ENCODE data around the gene ACOT11. TPM values are rescaled to one million over a fixed set of nuclear protein-coding genes. Genes with fewer than 3 reads are reported as not detected.
A peak's percentile ranks its signal among the peaks of the same experiment; 100 is the strongest.

Gene ACOT11
- total and polyA plus RNA-seq, 2 of the 4 experiments (the other 2 are of a cell fraction): 2.5 to 2.7 TPM

DNA sequence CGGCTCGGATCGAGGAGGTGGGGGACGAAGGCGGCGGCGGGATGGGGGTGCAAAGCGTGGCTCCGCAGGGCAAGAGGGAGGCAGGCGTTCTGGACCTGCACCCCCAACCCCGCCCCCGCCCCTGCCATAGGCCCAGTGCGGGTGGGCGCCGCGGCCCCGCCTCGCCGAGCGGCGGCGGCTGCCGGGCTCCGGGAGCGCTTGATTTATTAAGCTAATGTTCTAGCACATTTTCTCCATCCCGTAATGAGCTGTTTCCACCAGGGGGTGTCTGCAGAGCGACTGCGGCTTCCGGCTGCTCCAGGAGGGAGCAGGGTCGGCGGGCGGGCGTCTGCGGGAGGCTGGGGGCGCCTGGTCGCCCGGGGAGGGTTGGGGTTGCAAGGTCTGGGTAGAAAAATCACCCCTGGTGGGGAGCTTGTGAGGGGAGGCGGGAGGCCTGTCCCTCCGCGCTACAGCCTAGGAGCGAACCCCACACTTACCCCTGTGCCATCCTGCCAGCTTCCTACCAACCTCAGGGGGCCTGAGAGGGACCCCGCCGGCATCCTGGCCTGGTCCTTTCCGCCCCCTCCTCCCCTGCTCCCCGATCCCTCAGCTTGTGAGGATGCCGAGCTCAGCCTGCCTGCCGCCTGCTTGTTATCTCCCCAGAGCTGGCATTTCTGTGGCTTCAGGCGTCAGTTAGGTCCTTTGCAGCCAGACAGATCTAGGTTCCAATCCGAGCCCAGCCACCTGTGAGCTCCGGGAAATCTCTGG lies 48.5 kb upstream of the ACOT11 start:
- H4K20me1 ChIP-seq (ENCODE audit: insufficient read depth, low read length): no peaks in the 10 kb centered on the region
- peak overlapping the region; percentile 11; the same call in 1 of the 2 replicates for H3K4me3 ChIP-seq (ENCODE audit: insufficient read depth, low read depth, low read length)
- CTCF ChIA-PET: interaction anchor here (0.5 to 1.6 kb wide), 2 partner anchors 13 to 265 kb away, joined by 4 to 5 read pairs; no protein-coding TSS in a partner anchor
- dilution Hi-C loops (cut with HindIII; ENCODE audit: low sequenced_read_pairs, unreplicated experiment): no loop called here
- no peak overlapping the region for H3K9ac ChIP-seq (ENCODE audit: low read depth, low read length)
- no peak overlapping the region for H4K91ac ChIP-seq (ENCODE audit: insufficient read depth, low read depth, low read length)
- H3K4me1 ChIP-seq (ENCODE audit: control insufficient read depth, insufficient read depth, low read length): peaks cover 5% of the 10 kb centered on the region; the same call in 1 of the 2 replicates
- no peak overlapping the region for H3K18ac ChIP-seq (ENCODE audit: low read depth, low read length)
- ATAC-seq (ENCODE audit: low read depth) (peak; percentile 87), DNase-seq (peak; percentile 36)
- no peak overlapping the region for H3K56ac ChIP-seq (ENCODE audit: extremely low read depth, insufficient read depth, low read length)
- no peak overlapping the region for H2BK20ac ChIP-seq (ENCODE audit: low read depth, low read length)
- POLR2A ChIA-PET (ENCODE audit: unreplicated experiment): no interaction called here
- H2AK9ac ChIP-seq (replicated peaks; ENCODE audit: low read depth, low read length, poor library complexity): no peak overlapping the region
- H2AK5ac ChIP-seq (ENCODE audit: low read depth, low read length): no peak overlapping the region
- BruUV-seq (replicated peaks): no TSS peak
- no peak overlapping the region for H3K4ac ChIP-seq (ENCODE audit: low read depth, low read length)
- no peaks in the 10 kb centered on the region for H3K9me1 ChIP-seq (ENCODE audit: insufficient read depth, low read length)
- H3K23ac ChIP-seq (ENCODE audit: low read depth, low read length): no peak overlapping the region
- H3K9me3 ChIP-seq (ENCODE audit: control insufficient read depth, insufficient read depth, low read length): peaks cover 4% of the 10 kb centered on the region
- H3K27me3 ChIP-seq (ENCODE audit: control insufficient read depth, insufficient read depth, low read length): peaks cover 52% of the 10 kb centered on the region
- no peak overlapping the region; the same call in 1 of the 2 replicates for H3K14ac ChIP-seq (replicated peaks; ENCODE audit: low read depth, low read length)
- no peak overlapping the region for H4K8ac ChIP-seq (ENCODE audit: low read depth in 2 of 2, low read length in 2 of 2)
- H2BK5ac ChIP-seq (ENCODE audit: low read depth, low read length, poor library complexity, severe bottlenecking): no peak overlapping the region
- H2BK120ac ChIP-seq (ENCODE audit: low read depth, low read length): no peak overlapping the region
- H3K36me3 ChIP-seq (ENCODE audit: control insufficient read depth, insufficient read depth, low read length): no peaks in the 10 kb centered on the region
- no peak overlapping the region for H4K5ac ChIP-seq (ENCODE audit: low read depth, low read length)
- H2BK15ac ChIP-seq (ENCODE audit: low read depth, low read length): no peak overlapping the region
- no peaks in the 10 kb centered on the region for H3K79me1 ChIP-seq (ENCODE audit: low read depth in 1 of 2, low read length in 2 of 2)
- intact Hi-C loops (cut with micrococcal nuclease): loop anchor here (2.0 kb wide), 1 partner anchor 217 kb away; no protein-coding TSS in a partner anchor
- H3K4me2 ChIP-seq (ENCODE audit: low read depth, low read length): peak overlapping the region; percentile 57
- H3K27ac ChIP-seq (ENCODE audit: insufficient read depth, low read length): no peak overlapping the region
- in situ Hi-C loops (cut with MboI; ENCODE audit: low sequenced_read_pairs): loop anchor here (10.0 to 25.0 kb wide), 2 partner anchors 395 to 637 kb away; no protein-coding TSS in a partner anchor
- 18% methylated on average over 9 of the region's 50 CpGs; no CpG with 5 or more reads in 1 of the 2 experiments for whole genome bisulfite sequencing, 2 experiments (ENCODE audit: extremely low coverage in 2 of 2, insufficient read length in 1 of 2)
- H2AFZ ChIP-seq (replicated peaks; ENCODE audit: low read length, poor library complexity): peak overlapping the region; percentile 77
- TF ChIP-seq NFE2L2 (IDR thresholded peaks at IDR 0.05; ENCODE audit: low read depth, low read length): no peak
- peak; percentile 47; the same call in 1 of the 2 replicates for TF ChIP-seq SMC3 (IDR thresholded peaks at IDR 0.05; ENCODE audit: low read depth, low read length)
- no peak for TF ChIP-seq RFX5 (IDR thresholded peaks at IDR 0.05; ENCODE audit: low read depth, low read length)
- TF ChIP-seq, protein P1, sequence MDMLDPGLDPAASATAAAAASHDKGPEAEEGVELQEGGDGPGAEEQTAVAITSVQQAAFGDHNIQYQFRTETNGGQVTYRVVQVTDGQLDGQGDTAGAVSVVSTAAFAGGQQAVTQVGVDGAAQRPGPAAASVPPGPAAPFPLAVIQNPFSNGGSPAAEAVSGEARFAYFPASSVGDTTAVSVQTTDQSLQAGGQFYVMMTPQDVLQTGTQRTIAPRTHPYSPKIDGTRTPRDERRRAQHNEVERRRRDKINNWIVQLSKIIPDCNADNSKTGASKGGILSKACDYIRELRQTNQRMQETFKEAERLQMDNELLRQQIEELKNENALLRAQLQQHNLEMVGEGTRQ (IDR thresholded peaks at IDR 0.05; ENCODE audit: low read depth, low read length): no peak
- peak; percentile 44 for TF ChIP-seq RAD21 (IDR thresholded peaks at IDR 0.05; ENCODE audit: low read length)
- TF ChIP-seq CEBPB (IDR thresholded peaks at IDR 0.05; ENCODE audit: low read depth, low read length): no peak
- no peak for TF ChIP-seq MAZ (IDR thresholded peaks at IDR 0.05; ENCODE audit: borderline replicate concordance, low read depth, low read length)
- no peak for TF ChIP-seq MAFK (IDR thresholded peaks at IDR 0.05; ENCODE audit: low read depth, low read length)
- TF ChIP-seq MXI1 (IDR thresholded peaks at IDR 0.05; ENCODE audit: borderline replicate concordance, low read depth, low read length): no peak
- no peak for TF ChIP-seq ELK1 (IDR thresholded peaks at IDR 0.05; ENCODE audit: borderline replicate concordance, low read depth, low read length)
- TF ChIP-seq, protein P2, sequence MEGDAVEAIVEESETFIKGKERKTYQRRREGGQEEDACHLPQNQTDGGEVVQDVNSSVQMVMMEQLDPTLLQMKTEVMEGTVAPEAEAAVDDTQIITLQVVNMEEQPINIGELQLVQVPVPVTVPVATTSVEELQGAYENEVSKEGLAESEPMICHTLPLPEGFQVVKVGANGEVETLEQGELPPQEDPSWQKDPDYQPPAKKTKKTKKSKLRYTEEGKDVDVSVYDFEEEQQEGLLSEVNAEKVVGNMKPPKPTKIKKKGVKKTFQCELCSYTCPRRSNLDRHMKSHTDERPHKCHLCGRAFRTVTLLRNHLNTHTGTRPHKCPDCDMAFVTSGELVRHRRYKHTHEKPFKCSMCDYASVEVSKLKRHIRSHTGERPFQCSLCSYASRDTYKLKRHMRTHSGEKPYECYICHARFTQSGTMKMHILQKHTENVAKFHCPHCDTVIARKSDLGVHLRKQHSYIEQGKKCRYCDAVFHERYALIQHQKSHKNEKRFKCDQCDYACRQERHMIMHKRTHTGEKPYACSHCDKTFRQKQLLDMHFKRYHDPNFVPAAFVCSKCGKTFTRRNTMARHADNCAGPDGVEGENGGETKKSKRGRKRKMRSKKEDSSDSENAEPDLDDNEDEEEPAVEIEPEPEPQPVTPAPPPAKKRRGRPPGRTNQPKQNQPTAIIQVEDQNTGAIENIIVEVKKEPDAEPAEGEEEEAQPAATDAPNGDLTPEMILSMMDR (conservative IDR thresholded peaks at IDR 0.05; ENCODE audit: low read depth, low read length): peak; percentile 46
- TF ChIP-seq POLR2A (IDR thresholded peaks at IDR 0.05; ENCODE audit: low read depth, low read length): no peak
- TF ChIP-seq BHLHE40 (IDR thresholded peaks at IDR 0.05; ENCODE audit: low read depth, low read length): no peak
- no peak for TF ChIP-seq FOS (IDR thresholded peaks at IDR 0.05; ENCODE audit: low read depth, low read length)
